ENCODE results near the gene RIT1.

RIT1 gene

DNA sequence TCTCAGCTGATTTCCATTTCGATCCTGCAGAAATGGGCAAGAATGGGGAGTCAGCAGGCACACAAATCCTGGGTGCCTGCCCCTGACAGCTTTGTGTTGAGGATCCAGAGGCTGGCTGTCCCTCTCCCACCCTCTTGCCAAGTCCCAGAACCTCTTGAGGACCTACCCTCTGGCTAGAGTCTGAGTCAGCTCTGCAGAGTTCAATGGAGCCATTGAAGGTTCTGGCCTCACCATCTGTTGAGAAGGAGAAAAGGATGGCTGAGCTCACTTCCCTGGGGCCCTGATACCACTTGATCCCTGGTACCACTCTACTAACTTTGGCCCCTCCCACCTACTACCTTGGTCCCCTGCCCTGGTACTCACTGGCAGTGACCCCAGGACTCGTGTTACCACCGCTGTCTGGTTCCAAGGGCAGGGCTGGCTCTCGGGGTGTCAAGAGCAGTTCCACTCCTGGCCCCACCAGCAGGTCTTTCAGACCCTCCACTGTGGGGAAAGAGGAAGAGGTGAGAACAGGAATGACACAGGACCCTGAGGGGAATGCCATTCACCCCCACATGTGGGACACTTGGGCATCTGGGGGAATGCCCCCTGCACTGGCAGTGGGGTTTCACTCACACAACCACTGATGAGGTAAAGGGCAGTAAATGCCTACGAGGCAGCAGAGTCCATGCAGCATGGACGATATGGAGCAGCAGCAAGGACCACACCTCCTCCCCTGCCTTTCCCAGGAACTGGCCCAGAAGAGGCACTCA, 40.8 kb upstream of the RIT1 start:
- DNase-seq = no peak
- Histone ChIP-seq H3K27ac (no peak overlapping the region), H3K27me3 (ENCODE audit: insufficient read depth, low read depth, severe bottlenecking) (no peaks in the 10 kb centered on the region), H3K9me3 (ENCODE audit: severe bottlenecking) (no peaks in the 10 kb centered on the region), H3K4me3 (ENCODE audit: low read depth, low read length) (no peak overlapping the region), H3K36me3 (peaks cover 96% of the 10 kb centered on the region)
- TF ChIP-seq CTCF (IDR thresholded peaks at IDR 0.05; ENCODE audit: low read depth, low read length) = no peak

DNA sequence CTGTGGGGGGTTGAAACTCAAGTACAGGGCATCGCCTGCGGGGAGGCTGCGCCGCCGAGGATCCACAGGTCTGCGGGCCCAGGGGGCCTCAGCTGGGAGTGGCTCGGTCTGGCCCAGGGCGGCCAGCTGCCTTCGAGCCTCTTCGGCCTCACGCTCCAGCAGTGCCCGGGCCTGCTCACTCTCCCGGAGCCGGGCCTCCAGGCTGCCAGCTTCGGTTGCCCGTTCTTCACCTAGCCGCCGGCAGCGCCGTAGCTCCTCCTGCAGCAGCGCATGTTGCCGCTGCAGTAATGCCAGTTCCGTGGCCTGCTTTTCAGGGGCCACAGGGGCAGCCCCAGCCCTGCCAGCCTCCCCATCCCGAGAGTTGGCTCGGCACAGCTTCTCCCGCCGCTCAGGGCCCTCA, 39.7 kb upstream of the RIT1 start:
- no peaks in the 10 kb centered on the region for H3K27me3 ChIP-seq (ENCODE audit: insufficient read depth, low read depth, severe bottlenecking)
- peaks cover 96% of the 10 kb centered on the region for H3K36me3 ChIP-seq
- H3K9me3 ChIP-seq (ENCODE audit: severe bottlenecking) = no peaks in the 10 kb centered on the region
- H3K27ac ChIP-seq = no peak overlapping the region
- no peak for DNase-seq
- no peak overlapping the region for H3K4me3 ChIP-seq (ENCODE audit: low read depth, low read length)
- no peak for TF ChIP-seq CTCF (IDR thresholded peaks at IDR 0.05; ENCODE audit: low read depth, low read length)

- no peak for TF ChIP-seq CTCF (IDR thresholded peaks at IDR 0.05; ENCODE audit: low read depth, low read length)
- H3K36me3 ChIP-seq = peaks cover 71% of the 10 kb centered on the region
- no peak overlapping the region for H3K27ac ChIP-seq
- no peak overlapping the region for H3K4me3 ChIP-seq (ENCODE audit: low read depth, low read length)
- no peaks in the 10 kb centered on the region for H3K9me3 ChIP-seq (ENCODE audit: severe bottlenecking)
- DNase-seq = no peak
- H3K27me3 ChIP-seq (ENCODE audit: insufficient read depth, low read depth, severe bottlenecking) = no peaks in the 10 kb centered on the region
These were observed 36.6 kb upstream of the RIT1 start for GRCh38 chr1:155947741-155948140.

GRCh38 chr1:155947292-155947691, 36.1 kb upstream of the RIT1 start:
- Histone ChIP-seq H3K9me3 (ENCODE audit: severe bottlenecking) (no peaks in the 10 kb centered on the region), H3K27ac (no peak overlapping the region), H3K4me3 (ENCODE audit: low read depth, low read length) (no peak overlapping the region), H3K27me3 (ENCODE audit: insufficient read depth, low read depth, severe bottlenecking) (no peaks in the 10 kb centered on the region), H3K36me3 (peaks cover 66% of the 10 kb centered on the region)
- no peak for TF ChIP-seq CTCF (IDR thresholded peaks at IDR 0.05; ENCODE audit: low read depth, low read length)
- DNase-seq = no peak

DNA sequence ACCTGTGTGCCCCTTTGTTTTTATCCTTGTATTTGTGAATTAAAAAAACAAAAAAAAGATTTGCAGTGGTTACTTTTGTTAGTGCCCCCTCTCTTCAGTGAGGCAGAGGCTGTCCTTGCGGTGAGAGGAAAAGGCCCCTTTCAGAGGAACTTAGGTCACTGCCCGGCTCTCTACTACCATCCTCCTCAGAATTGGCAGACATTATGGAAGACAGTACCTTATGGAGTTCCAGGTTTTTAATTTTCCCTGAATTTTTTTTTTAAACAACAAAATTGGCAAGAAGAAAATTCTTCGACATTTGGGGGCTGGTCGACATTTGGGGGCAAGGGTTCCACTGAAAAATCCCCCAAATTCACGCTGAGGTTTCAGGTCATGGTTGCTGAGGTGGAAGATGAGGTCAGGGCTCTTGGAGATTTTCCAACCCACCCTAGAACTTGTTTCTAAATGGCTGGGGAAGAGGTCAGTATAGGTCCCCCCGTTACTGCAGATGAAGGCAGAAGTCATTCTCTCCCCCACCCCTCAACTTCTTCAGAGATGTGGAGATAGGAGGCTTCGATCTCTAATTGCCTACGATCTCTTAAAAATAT, 35.6 kb upstream of the RIT1 start:
- TF ChIP-seq CTCF (IDR thresholded peaks at IDR 0.05; ENCODE audit: low read depth, low read length) = no peak
- H3K27me3 ChIP-seq (ENCODE audit: insufficient read depth, low read depth, severe bottlenecking) = no peaks in the 10 kb centered on the region
- no peak overlapping the region for H3K4me3 ChIP-seq (ENCODE audit: low read depth, low read length)
- no peak overlapping the region for H3K27ac ChIP-seq
- no peaks in the 10 kb centered on the region for H3K9me3 ChIP-seq (ENCODE audit: severe bottlenecking)
- no peak for DNase-seq
- peaks cover 61% of the 10 kb centered on the region for H3K36me3 ChIP-seq

DNA sequence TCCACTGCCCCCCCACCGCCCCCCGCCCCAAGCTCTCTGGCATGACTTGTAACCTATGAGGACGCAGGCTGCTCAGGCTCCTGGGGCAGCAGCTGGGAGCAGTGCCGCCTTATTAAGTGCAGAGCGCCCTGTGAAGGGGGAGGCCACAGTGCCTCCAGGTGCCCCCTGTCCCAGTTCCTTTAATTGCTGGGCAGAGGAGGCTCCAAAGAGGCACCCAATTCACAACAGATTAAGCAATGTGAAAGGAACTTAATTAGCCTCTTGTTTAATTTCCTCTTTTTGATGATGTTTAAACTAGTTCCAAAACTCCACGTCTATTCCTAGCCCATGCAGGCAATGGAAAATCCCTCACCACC, 33.3 kb upstream of the RIT1 start:
- TF ChIP-seq CTCF (IDR thresholded peaks at IDR 0.05; ENCODE audit: low read depth, low read length) = no peak
- Histone ChIP-seq H3K9me3 (ENCODE audit: severe bottlenecking) (no peaks in the 10 kb centered on the region), H3K4me3 (ENCODE audit: low read depth, low read length) (no peak overlapping the region), H3K27me3 (ENCODE audit: insufficient read depth, low read depth, severe bottlenecking) (no peaks in the 10 kb centered on the region), H3K27ac (no peak overlapping the region), H3K36me3 (peaks cover 38% of the 10 kb centered on the region)
- no peak for DNase-seq
